Measurements from ENCODE around the gene MRPS21. TPM values are rescaled to one million over a fixed set of nuclear protein-coding genes. Genes with fewer than 3 reads are reported as not detected.
A peak's percentile ranks its signal among the peaks of the same experiment; 100 is the strongest.

Gene MRPS21
- total and polyA plus RNA-seq, 9 of the 15 experiments (the other 6 are each of a cell fraction or from before 2014, with no cell fraction given), result 119 to 407 (median 149) TPM

DNA sequence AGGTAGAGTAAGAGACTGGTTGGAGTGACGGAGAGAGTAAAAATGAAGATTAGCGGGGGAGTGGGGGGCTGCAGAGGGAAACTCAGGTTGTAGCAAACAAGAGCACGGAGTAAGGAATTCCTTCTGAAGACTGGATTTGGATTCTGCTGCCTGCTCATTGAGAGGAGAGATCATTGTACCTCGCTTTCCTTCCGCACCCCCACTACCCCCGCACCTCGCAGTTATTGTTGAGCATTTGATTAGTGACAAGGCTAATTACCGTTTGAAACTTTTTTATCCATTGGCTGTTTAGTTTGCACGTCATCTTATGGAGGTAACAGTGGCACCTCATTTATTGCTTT lies 28.1 kb downstream of the MRPS21 start:
- intact Hi-C loops (cut with micrococcal nuclease), result loop anchor here (5.0 kb wide), 1 partner anchor 64 kb away; the partner anchor contains the start of gene CA14
- ChIA-PET POLR2A (interaction anchor here (0.6 to 1.0 kb wide), 2 partner anchors 8 to 49 kb away, joined by 3 read pairs; no protein-coding TSS in a partner anchor), CTCF (ENCODE audit: low intra/inter-chr PET ratio) (interaction anchor here (0.7 kb wide), 1 partner anchor 66 kb away, joined by 3 read pairs; no protein-coding TSS in a partner anchor)
- WGBS (ENCODE audit: insufficient coverage, low coverage, missing lambda C conversion rate), result 1% methylated on average over 9 of the region's 9 CpGs
- Histone ChIP-seq H3K27ac (ENCODE audit: extremely low read depth, low read depth, low read length) (peak overlapping the region; percentile 91), H3K9ac (ENCODE audit: insufficient read depth in 1 of 2, low read depth in 2 of 2, low read length in 2 of 2) (peak overlapping the region; percentile 91 to 93), H4K20me1 (replicated peaks; ENCODE audit: control insufficient read depth, insufficient read depth, low read length) (no peaks in the 10 kb centered on the region), H3K4me1 (replicated peaks in 1 of 2; ENCODE audit: control insufficient read depth in 2 of 2, insufficient read depth in 2 of 2, low read length in 2 of 2) (peaks cover 5% of the 10 kb centered on the region in 2 experiments; a peak in 2 of 5 replicates), H3K4me2 (ENCODE audit: insufficient read depth, low read length) (peak overlapping the region; percentile 96), H3K79me2 (ENCODE audit: control insufficient read depth, insufficient read depth, low read length) (peaks cover 39% of the 10 kb centered on the region), H3K27me3 (ENCODE audit: control insufficient read depth in 2 of 2, insufficient read depth in 2 of 2, low read length in 2 of 2) (no peaks in the 10 kb centered on the region), H2AFZ (ENCODE audit: low read depth, low read length) (peak overlapping the region; percentile 96), H3K9me3 (replicated peaks; ENCODE audit: control insufficient read depth, insufficient read depth, low read depth, low read length) (peaks cover 4% of the 10 kb centered on the region), H3K9me1 (ENCODE audit: control insufficient read depth, insufficient read depth, low read length) (no peaks in the 10 kb centered on the region), H3K4me3 (peak overlapping the region; percentile 92), H3K36me3 (ENCODE audit: control insufficient read depth, insufficient read depth, low read length) (peaks cover 37% of the 10 kb centered on the region)
- no peak for DNase-seq (ENCODE audit: extremely low read depth in 1 of 4, low spot score in 3 of 4)
- in situ Hi-C loops (cut with MboI), result no loop called here
- no peak for FAIRE-seq
- peak; percentile 13 for ATAC-seq
- BruUV-seq (replicated peaks), result TSS peak; percentile 87
- TF ChIP-seq PHB (CRISPR knock-in tag; IDR thresholded peaks at IDR 0.05) (0 out of 2 replicates have a peak, but pooled peaks have one; percentile 44), AFF4 (CRISPR knock-in tag; IDR thresholded peaks at IDR 0.05) (0 out of 2 replicates have a peak, but pooled peaks have one; percentile 43), CREB3 (tag; conservative IDR thresholded peaks at IDR 0.05; ENCODE audit: low read depth) (no peak), XRCC4 (IDR thresholded peaks at IDR 0.05; ENCODE audit: extremely low read depth, insufficient read depth, insufficient read length) (no peak), STAT5A (IDR thresholded peaks at IDR 0.05; ENCODE audit: borderline replicate concordance, low read length) (no peak), TFAP4 (CRISPR knock-in tag; IDR thresholded peaks at IDR 0.05; ENCODE audit: borderline replicate concordance) (no peak), THRAP3 (IDR thresholded peaks at IDR 0.05; ENCODE audit: borderline replicate concordance) (no peak)
- TF ChIP-seq, protein P1, sequence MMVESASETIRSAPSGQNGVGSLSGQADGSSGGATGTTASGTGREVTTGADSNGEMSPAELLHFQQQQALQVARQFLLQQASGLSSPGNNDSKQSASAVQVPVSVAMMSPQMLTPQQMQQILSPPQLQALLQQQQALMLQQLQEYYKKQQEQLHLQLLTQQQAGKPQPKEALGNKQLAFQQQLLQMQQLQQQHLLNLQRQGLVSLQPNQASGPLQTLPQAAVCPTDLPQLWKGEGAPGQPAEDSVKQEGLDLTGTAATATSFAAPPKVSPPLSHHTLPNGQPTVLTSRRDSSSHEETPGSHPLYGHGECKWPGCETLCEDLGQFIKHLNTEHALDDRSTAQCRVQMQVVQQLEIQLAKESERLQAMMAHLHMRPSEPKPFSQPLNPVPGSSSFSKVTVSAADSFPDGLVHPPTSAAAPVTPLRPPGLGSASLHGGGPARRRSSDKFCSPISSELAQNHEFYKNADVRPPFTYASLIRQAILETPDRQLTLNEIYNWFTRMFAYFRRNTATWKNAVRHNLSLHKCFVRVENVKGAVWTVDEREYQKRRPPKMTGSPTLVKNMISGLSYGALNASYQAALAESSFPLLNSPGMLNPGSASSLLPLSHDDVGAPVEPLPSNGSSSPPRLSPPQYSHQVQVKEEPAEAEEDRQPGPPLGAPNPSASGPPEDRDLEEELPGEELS (CRISPR knock-in tag; IDR thresholded peaks at IDR 0.05; ENCODE audit: borderline replicate concordance), result no peak
- TF ChIP-seq, protein P2, sequence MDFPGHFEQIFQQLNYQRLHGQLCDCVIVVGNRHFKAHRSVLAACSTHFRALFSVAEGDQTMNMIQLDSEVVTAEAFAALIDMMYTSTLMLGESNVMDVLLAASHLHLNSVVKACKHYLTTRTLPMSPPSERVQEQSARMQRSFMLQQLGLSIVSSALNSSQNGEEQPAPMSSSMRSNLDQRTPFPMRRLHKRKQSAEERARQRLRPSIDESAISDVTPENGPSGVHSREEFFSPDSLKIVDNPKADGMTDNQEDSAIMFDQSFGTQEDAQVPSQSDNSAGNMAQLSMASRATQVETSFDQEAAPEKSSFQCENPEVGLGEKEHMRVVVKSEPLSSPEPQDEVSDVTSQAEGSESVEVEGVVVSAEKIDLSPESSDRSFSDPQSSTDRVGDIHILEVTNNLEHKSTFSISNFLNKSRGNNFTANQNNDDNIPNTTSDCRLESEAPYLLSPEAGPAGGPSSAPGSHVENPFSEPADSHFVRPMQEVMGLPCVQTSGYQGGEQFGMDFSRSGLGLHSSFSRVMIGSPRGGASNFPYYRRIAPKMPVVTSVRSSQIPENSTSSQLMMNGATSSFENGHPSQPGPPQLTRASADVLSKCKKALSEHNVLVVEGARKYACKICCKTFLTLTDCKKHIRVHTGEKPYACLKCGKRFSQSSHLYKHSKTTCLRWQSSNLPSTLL (IDR thresholded peaks at IDR 0.05), result no peak

Measured in K562 (cell line).